HFFc6 (cell line): ENCODE data around the gene DHRS1. TPM values are rescaled to one million over a fixed set of nuclear protein-coding genes. Genes with fewer than 3 reads are reported as not detected.

Experiments
- DNase-seq: peaks from one replicate; pipeline ENCODE4 v3.0.0-alpha.2; 2018
- H3K27ac Mint-ChIP-seq: 2 replicates; pipeline ENCODE4 v1.8.0; 2020; ENCODE audit warnings: mild to moderate bottlenecking, mixed read lengths
- H3K27me3 Mint-ChIP-seq: 2 replicates; pipeline ENCODE4 v1.8.0; 2021; ENCODE audit warnings: mild to moderate bottlenecking, moderate library complexity, mixed read lengths; ENCODE audit not compliant: insufficient read depth
- H3K36me3 Mint-ChIP-seq: 2 replicates; pipeline ENCODE4 v1.8.0; 2021; ENCODE audit warnings: low read depth, mixed read lengths
- H3K4me1 Mint-ChIP-seq: 2 replicates; pipeline ENCODE4 v1.8.0; 2020; ENCODE audit warnings: low read depth, mixed read lengths
- H3K4me3 Mint-ChIP-seq: 2 replicates; pipeline ENCODE4 v1.8.0; 2020; ENCODE audit warnings: mild to moderate bottlenecking, moderate library complexity, mixed read lengths
- H3K9me3 Mint-ChIP-seq: 2 replicates; pipeline ENCODE4 v1.8.0; 2020; ENCODE audit warnings: mild to moderate bottlenecking, mixed read lengths
- CTCF ChIP-seq: fragments of 200-600 bp; sonication (generic); IDR thresholded peaks from 2 replicates; pipeline ENCODE4 v1.5.0; 2021; ENCODE audit warnings: antibody characterized with exemption, mild to moderate bottlenecking
- total RNA-seq, 6 experiments: library from RNA; stranded (reverse); fragmentation: NEBNext Ultra II Directional; extraction: Animal tissue kit (Norgen Biotek cat#: 25700); gene quantifications; 2 replicates in 1 of 6; 3 replicates in 5 of 6; pipeline ENCODE4 v1.2.3, GENCODE V29; 2021

DHRS1 gene
- total RNA-seq, 6 experiments from 2014 or later = 32.9 to 42.2 (median 39.1) TPM

- no peaks in the 10 kb centered on the region for H3K36me3 Mint-ChIP-seq
- H3K27ac Mint-ChIP-seq = no peak overlapping the region
- H3K4me3 Mint-ChIP-seq = peak overlapping the region; percentile 41; the same call in 1 of the 2 replicates
- H3K4me1 Mint-ChIP-seq = peaks cover 18% of the 10 kb centered on the region
- H3K9me3 Mint-ChIP-seq = no peaks in the 10 kb centered on the region
- H3K27me3 Mint-ChIP-seq = peaks cover 49% of the 10 kb centered on the region
- no peak for DNase-seq
- TF ChIP-seq CTCF = no peak
Observed at GRCh38 chr14:24335461-24336171, 36.0 kb upstream of the DHRS1 start.

GRCh38 chr14:24334431-24335291, 35.1 kb upstream of the DHRS1 start, which contains the start of gene ADCY4:
ADCY4 (minus strand) TSS chr14:24335071; CDS start chr14:24334652, 419 bp downstream.
- H3K27ac Mint-ChIP-seq = no peak within 1 kb of the TSS
- no peak for TF ChIP-seq CTCF
- H3K4me1 Mint-ChIP-seq = peaks cover 18% of the 10 kb centered on the region
- no peak for DNase-seq
- peak within 1 kb of the TSS; percentile 87 for H3K4me3 Mint-ChIP-seq
- H3K9me3 Mint-ChIP-seq = no peaks in the 10 kb centered on the region
- peaks cover 45% of the 10 kb centered on the region for H3K27me3 Mint-ChIP-seq
- H3K36me3 Mint-ChIP-seq = no peaks in the 10 kb centered on the region

- TF ChIP-seq CTCF = peak; percentile 81
- H3K36me3 Mint-ChIP-seq = no peaks in the 10 kb centered on the region
- DNase-seq = peak; percentile 39
- H3K27me3 Mint-ChIP-seq = peaks cover 29% of the 10 kb centered on the region
- peaks cover 18% of the 10 kb centered on the region for H3K4me1 Mint-ChIP-seq
- H3K4me3 Mint-ChIP-seq = peak overlapping the region; percentile 44; the same call in 1 of the 2 replicates
- H3K9me3 Mint-ChIP-seq = no peaks in the 10 kb centered on the region
- H3K27ac Mint-ChIP-seq = no peak overlapping the region
Observed at GRCh38 chr14:24332268-24332993, 32.9 kb upstream of the DHRS1 start.

DNA sequence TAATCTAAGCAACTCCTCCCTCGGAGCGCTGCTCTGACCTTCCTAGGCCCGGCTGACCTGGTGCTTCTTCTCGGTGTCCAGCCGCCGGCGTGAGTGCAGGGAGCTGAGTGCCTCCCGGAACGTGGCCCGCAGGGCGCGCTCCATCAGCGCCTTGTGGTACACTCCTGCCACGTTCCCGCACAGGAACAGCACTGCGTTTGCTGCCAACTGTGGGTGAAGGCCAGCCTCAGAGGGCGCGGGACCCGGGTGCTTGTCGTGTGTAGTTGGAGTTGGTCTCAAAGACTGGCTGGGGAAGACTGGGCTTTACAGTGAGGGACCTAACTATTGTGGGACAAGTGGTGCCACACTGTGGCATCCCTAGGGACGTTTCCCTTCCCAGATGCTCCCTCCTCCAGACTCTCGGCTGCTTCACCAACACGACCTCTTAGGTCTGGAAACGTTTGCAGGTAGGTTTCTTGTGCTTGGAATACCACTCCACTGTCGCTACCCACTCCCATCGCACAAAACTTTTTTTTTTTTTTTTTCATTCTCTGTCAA, 32.2 kb upstream of the DHRS1 start:
- H3K27me3 Mint-ChIP-seq = peaks cover 25% of the 10 kb centered on the region
- peak overlapping the region; percentile 44; the same call in 1 of the 2 replicates for H3K4me3 Mint-ChIP-seq

More for the DNA sequence above, 32.2 kb upstream of the DHRS1 start:
- Mint-ChIP-seq H3K36me3 (no peaks in the 10 kb centered on the region), H3K9me3 (no peaks in the 10 kb centered on the region), H3K27ac (no peak overlapping the region), H3K4me1 (peaks cover 18% of the 10 kb centered on the region)
- DNase-seq = no peak
- no peak for TF ChIP-seq CTCF
